IMR-90 (cell line): ENCODE data around the gene DESI2.

Experiments
- BHLHE40 ChIP-seq: fragments of 150-350 bp; IDR thresholded peaks from 2 replicates; pipeline ENCODE4 v1.6.1; 2016; ENCODE audit warnings: mild to moderate bottlenecking, low read depth, low read length
- CEBPB ChIP-seq: IDR thresholded peaks from 2 replicates; pipeline ENCODE4 v1.6.1; 2012; ENCODE audit warnings: low read depth, low read length, improper control_type of control experiment
- CHD1 ChIP-seq: IDR thresholded peaks from 2 replicates; pipeline ENCODE4 v1.6.1; 2012; ENCODE audit warnings: low read depth, low read length, improper control_type of control experiment
- FOS ChIP-seq: fragments of 150-350 bp; IDR thresholded peaks from 2 replicates; pipeline ENCODE4 v1.6.1; 2016; ENCODE audit warnings: low read depth, low read length
- MAFK ChIP-seq: IDR thresholded peaks from 2 replicates; pipeline ENCODE4 v1.6.1; 2012; ENCODE audit warnings: low read depth, low read length, improper control_type of control experiment
- MAZ ChIP-seq: IDR thresholded peaks from 2 replicates; pipeline ENCODE4 v1.6.1; 2012; ENCODE audit warnings: low read depth, mild to moderate bottlenecking, low read length, improper control_type of control experiment, moderate library complexity, borderline replicate concordance
- MXI1 ChIP-seq: IDR thresholded peaks from 2 replicates; pipeline ENCODE4 v1.6.1; 2012; ENCODE audit warnings: low read depth, mild to moderate bottlenecking, low read length, moderate library complexity, borderline replicate concordance
- POLR2A ChIP-seq: IDR thresholded peaks from 2 replicates; pipeline ENCODE4 v1.6.1; 2012; ENCODE audit warnings: mild to moderate bottlenecking, low read depth, low read length
- RAD21 ChIP-seq: IDR thresholded peaks from 2 replicates; pipeline ENCODE4 v1.6.1; 2012; ENCODE audit warnings: low read length, improper control_type of control experiment
- RCOR1 ChIP-seq: IDR thresholded peaks from 2 replicates; pipeline ENCODE4 v1.6.1; 2012; ENCODE audit warnings: mild to moderate bottlenecking, low read length, improper control_type of control experiment; ENCODE audit not compliant: insufficient replicate concordance
- SMC3 ChIP-seq: fragments of 150-350 bp; IDR thresholded peaks from 2 replicates; pipeline ENCODE4 v1.6.1; 2016; ENCODE audit warnings: low read depth, mild to moderate bottlenecking, antibody characterized with exemption, low read length, moderate library complexity
- TF ChIP-seq, protein P1 (sequence below): conservative IDR thresholded peaks from 2 replicates; pipeline ENCODE4 v1.5.1; 2012; ENCODE audit warnings: mild to moderate bottlenecking, low read depth, low read length, improper control_type of control experiment

GRCh38 chr1:244654108-244655038 lies 1.4 kb downstream of the DESI2 start:
- TF ChIP-seq, protein P1, sequence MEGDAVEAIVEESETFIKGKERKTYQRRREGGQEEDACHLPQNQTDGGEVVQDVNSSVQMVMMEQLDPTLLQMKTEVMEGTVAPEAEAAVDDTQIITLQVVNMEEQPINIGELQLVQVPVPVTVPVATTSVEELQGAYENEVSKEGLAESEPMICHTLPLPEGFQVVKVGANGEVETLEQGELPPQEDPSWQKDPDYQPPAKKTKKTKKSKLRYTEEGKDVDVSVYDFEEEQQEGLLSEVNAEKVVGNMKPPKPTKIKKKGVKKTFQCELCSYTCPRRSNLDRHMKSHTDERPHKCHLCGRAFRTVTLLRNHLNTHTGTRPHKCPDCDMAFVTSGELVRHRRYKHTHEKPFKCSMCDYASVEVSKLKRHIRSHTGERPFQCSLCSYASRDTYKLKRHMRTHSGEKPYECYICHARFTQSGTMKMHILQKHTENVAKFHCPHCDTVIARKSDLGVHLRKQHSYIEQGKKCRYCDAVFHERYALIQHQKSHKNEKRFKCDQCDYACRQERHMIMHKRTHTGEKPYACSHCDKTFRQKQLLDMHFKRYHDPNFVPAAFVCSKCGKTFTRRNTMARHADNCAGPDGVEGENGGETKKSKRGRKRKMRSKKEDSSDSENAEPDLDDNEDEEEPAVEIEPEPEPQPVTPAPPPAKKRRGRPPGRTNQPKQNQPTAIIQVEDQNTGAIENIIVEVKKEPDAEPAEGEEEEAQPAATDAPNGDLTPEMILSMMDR: no peak
- TF ChIP-seq RCOR1: no peak
- no peak for TF ChIP-seq MAFK
- no peak for TF ChIP-seq POLR2A
- TF ChIP-seq RAD21: no peak
- TF ChIP-seq MXI1: no peak
- TF ChIP-seq SMC3: no peak
- TF ChIP-seq BHLHE40: no peak
- TF ChIP-seq CHD1: no peak
- no peak for TF ChIP-seq FOS
- TF ChIP-seq MAZ: no peak
- no peak for TF ChIP-seq CEBPB
